Loucy (cell line): ENCODE results near the gene C16orf86.

Experiments
- H2AFZ ChIP-seq: fragments of 200-600 bp; sonication (generic); 2 replicates; pipeline ENCODE4 v1.6.0; 2016; ENCODE audit warnings: antibody characterized with exemption, mild to moderate bottlenecking, low read length, moderate library complexity
- H3F3A ChIP-seq: fragments of 200-600 bp; 2 replicates; pipeline ENCODE4 v1.6.0; 2016; ENCODE audit warnings: antibody characterized with exemption, low read depth, mild to moderate bottlenecking
- H3K27me3 ChIP-seq: fragments of 200-600 bp; sonication (generic); 2 replicates; pipeline ENCODE4 v1.6.1; 2014; ENCODE audit warnings: low read length, mild to moderate bottlenecking; ENCODE audit not compliant: insufficient read depth, poor library complexity, severe bottlenecking
- H3K36me3 ChIP-seq: fragments of 200-600 bp; sonication (generic); 2 replicates; pipeline ENCODE4 v1.6.1; 2016; ENCODE audit warnings: low read length; ENCODE audit not compliant: insufficient read depth
- H3K4me1 ChIP-seq: fragments of 200-600 bp; sonication (generic); 2 replicates; pipeline ENCODE4 v1.5.1; 2014; ENCODE audit warnings: low read length, mild to moderate bottlenecking; ENCODE audit not compliant: insufficient read depth, poor library complexity, severe bottlenecking
- H3K4me2 ChIP-seq: fragments of 200-600 bp; sonication (generic); 2 replicates; pipeline ENCODE4 v1.6.0; 2014; ENCODE audit warnings: antibody characterized with exemption, low read length, low read depth, mild to moderate bottlenecking; ENCODE audit not compliant: poor library complexity, severe bottlenecking
- H3K4me3 ChIP-seq: fragments of 200-600 bp; sonication (generic); 2 replicates; pipeline ENCODE4 v1.5.1; 2014; ENCODE audit warnings: low read length, mild to moderate bottlenecking, mixed read lengths; ENCODE audit not compliant: poor library complexity, severe bottlenecking
- H3K79me2 ChIP-seq: fragments of 200-600 bp; sonication (generic); 2 replicates; pipeline ENCODE4 v1.6.1; 2014; ENCODE audit warnings: low read length; ENCODE audit not compliant: insufficient read depth
- H3K9ac ChIP-seq: fragments of 200-600 bp; sonication (generic); 2 replicates; pipeline ENCODE4 v1.6.0; 2014; ENCODE audit warnings: mild to moderate bottlenecking, low read depth, low read length, moderate library complexity; ENCODE audit not compliant: poor library complexity, severe bottlenecking
- H3K9me2 ChIP-seq: fragments of 200-600 bp; sonication (generic); replicated peaks from 2 replicates; pipeline ENCODE4 v1.6.1; 2016; ENCODE audit warnings: low read depth, low read length, mixed read lengths
- H3K9me3 ChIP-seq: fragments of 200-600 bp; sonication (generic); 2 replicates; pipeline ENCODE4 v1.6.1; 2014; ENCODE audit warnings: mild to moderate bottlenecking, antibody characterized with exemption, low read length, low read depth; ENCODE audit not compliant: insufficient read depth
- H4K20me1 ChIP-seq: fragments of 200-600 bp; sonication (generic); 2 replicates; pipeline ENCODE4 v1.6.0; 2014; ENCODE audit warnings: antibody characterized with exemption, low read length, mild to moderate bottlenecking; ENCODE audit not compliant: insufficient read depth, poor library complexity, severe bottlenecking
- EZH2phosphoT487 ChIP-seq: fragments of 200-600 bp; IDR thresholded peaks from 2 replicates; pipeline ENCODE4 v1.6.1; 2018; ENCODE audit warnings: antibody characterized with exemption, mild to moderate bottlenecking, moderate library complexity, borderline replicate concordance
- TF ChIP-seq, protein P1 (sequence below): fragments of 200-600 bp; sonication (generic); conservative IDR thresholded peaks from 2 replicates; pipeline ENCODE4 v1.5.1; 2014; ENCODE audit warnings: mild to moderate bottlenecking, antibody characterized with exemption, low read length

The C16orf86 gene

GRCh38 chr16:67675999-67676398 lies 9.4 kb downstream of the C16orf86 start:
- Histone ChIP-seq H3K27me3 (no peaks in the 10 kb centered on the region), H3K79me2 (no peaks in the 10 kb centered on the region), H3F3A (no peaks in the 10 kb centered on the region), H3K9ac (no peak overlapping the region), H3K36me3 (peaks cover 3% of the 10 kb centered on the region; the same call in 1 of the 2 replicates), H3K4me2 (no peak overlapping the region), H3K4me1 (no peaks in the 10 kb centered on the region), H4K20me1 (no peaks in the 10 kb centered on the region), H3K9me2 (no peaks in the 10 kb centered on the region), H3K9me3 (no peaks in the 10 kb centered on the region), H3K4me3 (no peak overlapping the region), H2AFZ (no peak overlapping the region)
- TF ChIP-seq, protein P1, sequence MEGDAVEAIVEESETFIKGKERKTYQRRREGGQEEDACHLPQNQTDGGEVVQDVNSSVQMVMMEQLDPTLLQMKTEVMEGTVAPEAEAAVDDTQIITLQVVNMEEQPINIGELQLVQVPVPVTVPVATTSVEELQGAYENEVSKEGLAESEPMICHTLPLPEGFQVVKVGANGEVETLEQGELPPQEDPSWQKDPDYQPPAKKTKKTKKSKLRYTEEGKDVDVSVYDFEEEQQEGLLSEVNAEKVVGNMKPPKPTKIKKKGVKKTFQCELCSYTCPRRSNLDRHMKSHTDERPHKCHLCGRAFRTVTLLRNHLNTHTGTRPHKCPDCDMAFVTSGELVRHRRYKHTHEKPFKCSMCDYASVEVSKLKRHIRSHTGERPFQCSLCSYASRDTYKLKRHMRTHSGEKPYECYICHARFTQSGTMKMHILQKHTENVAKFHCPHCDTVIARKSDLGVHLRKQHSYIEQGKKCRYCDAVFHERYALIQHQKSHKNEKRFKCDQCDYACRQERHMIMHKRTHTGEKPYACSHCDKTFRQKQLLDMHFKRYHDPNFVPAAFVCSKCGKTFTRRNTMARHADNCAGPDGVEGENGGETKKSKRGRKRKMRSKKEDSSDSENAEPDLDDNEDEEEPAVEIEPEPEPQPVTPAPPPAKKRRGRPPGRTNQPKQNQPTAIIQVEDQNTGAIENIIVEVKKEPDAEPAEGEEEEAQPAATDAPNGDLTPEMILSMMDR, result no peak
- no peak for TF ChIP-seq EZH2phosphoT487

- Histone ChIP-seq H3K4me1 (no peaks in the 10 kb centered on the region), H3K79me2 (no peaks in the 10 kb centered on the region), H3K9ac (no peak overlapping the region), H3K4me3 (no peak overlapping the region), H3K4me2 (no peak overlapping the region), H3K36me3 (peaks cover 4% of the 10 kb centered on the region; the same call in 1 of the 2 replicates), H3K9me3 (no peaks in the 10 kb centered on the region), H4K20me1 (no peaks in the 10 kb centered on the region), H3K27me3 (no peaks in the 10 kb centered on the region), H3K9me2 (no peaks in the 10 kb centered on the region), H2AFZ (no peak overlapping the region), H3F3A (no peaks in the 10 kb centered on the region)
- TF ChIP-seq EZH2phosphoT487, result no peak
- TF ChIP-seq, protein P1, result no peak
Observed at GRCh38 chr16:67676516-67676915, 9.9 kb downstream of the C16orf86 start.

- Histone ChIP-seq H3K9me2 (no peaks in the 10 kb centered on the region), H3K9ac (no peak overlapping the region), H3K36me3 (peaks cover 4% of the 10 kb centered on the region; the same call in 1 of the 2 replicates), H4K20me1 (no peaks in the 10 kb centered on the region), H3K9me3 (no peaks in the 10 kb centered on the region), H3K4me1 (no peaks in the 10 kb centered on the region), H3F3A (no peaks in the 10 kb centered on the region), H3K4me2 (no peak overlapping the region), H3K27me3 (no peaks in the 10 kb centered on the region), H3K79me2 (no peaks in the 10 kb centered on the region), H2AFZ (no peak overlapping the region), H3K4me3 (no peak overlapping the region)
- TF ChIP-seq EZH2phosphoT487, result no peak
- TF ChIP-seq, protein P1, result no peak
Observed at GRCh38 chr16:67676939-67677338, 10.3 kb downstream of the C16orf86 start.
